Lower leg skin (tissue), 3 donors: ENCODE data around the gene MAS1.

ENCODE experiments used
- POLR2A ChIP-seq, 2 donors: fragments of 450-650 bp; IDR thresholded peaks; one replicate each; pipeline ENCODE4 v1.6.1; 2016 to 2017; ENCODE audit warnings: antibody characterized with exemption in 2 of 2, mild to moderate bottlenecking in 1 of 2, moderate library complexity in 1 of 2
- TF ChIP-seq, protein P1 (sequence below), 3 donors: fragments of 450-650 bp; IDR thresholded peaks; one replicate each; pipeline ENCODE4 v1.5.1; 2016; ENCODE audit warnings: antibody characterized with exemption in 3 of 3, mild to moderate bottlenecking in 3 of 3, moderate library complexity in 2 of 3

DNA sequence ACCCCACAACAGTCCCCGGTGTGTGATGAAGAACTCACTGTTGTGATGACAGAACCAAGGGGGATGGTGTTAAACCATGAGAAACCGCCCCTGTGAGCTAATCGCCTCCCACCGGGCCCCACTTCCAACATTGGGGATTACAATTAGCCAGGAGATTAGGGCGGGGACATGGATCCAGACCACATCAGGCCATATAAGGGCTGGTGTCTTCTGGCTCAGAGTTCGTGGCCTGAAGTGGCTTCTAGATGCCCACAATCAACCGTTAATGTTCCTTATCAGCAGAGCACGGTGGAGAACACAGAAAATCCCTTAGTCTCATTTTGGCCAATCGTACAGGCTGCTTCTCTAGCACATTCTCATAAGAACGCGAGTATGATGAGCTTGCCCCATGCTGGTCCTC lies 10.9 kb upstream of the MAS1 start:
- TF ChIP-seq, protein P1, sequence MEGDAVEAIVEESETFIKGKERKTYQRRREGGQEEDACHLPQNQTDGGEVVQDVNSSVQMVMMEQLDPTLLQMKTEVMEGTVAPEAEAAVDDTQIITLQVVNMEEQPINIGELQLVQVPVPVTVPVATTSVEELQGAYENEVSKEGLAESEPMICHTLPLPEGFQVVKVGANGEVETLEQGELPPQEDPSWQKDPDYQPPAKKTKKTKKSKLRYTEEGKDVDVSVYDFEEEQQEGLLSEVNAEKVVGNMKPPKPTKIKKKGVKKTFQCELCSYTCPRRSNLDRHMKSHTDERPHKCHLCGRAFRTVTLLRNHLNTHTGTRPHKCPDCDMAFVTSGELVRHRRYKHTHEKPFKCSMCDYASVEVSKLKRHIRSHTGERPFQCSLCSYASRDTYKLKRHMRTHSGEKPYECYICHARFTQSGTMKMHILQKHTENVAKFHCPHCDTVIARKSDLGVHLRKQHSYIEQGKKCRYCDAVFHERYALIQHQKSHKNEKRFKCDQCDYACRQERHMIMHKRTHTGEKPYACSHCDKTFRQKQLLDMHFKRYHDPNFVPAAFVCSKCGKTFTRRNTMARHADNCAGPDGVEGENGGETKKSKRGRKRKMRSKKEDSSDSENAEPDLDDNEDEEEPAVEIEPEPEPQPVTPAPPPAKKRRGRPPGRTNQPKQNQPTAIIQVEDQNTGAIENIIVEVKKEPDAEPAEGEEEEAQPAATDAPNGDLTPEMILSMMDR (IDR thresholded peaks at IDR 0.05) = no peak
- TF ChIP-seq POLR2A (IDR thresholded peaks at IDR 0.05) = no peak
